Amniotic epithelial cell (primary cell): ENCODE data around the gene RFFL.
"Not testable (repeated sequence)": the region's sequence is repeated elsewhere in the genome, so short reads cannot be mapped to it uniquely, and the experiment has no call there.

Experiments used
- DNase-seq: peaks from one replicate; pipeline ENCODE4 v3.0.0-alpha.2; 2010; ENCODE audit warnings: low read depth

Gene RFFL

DNA sequence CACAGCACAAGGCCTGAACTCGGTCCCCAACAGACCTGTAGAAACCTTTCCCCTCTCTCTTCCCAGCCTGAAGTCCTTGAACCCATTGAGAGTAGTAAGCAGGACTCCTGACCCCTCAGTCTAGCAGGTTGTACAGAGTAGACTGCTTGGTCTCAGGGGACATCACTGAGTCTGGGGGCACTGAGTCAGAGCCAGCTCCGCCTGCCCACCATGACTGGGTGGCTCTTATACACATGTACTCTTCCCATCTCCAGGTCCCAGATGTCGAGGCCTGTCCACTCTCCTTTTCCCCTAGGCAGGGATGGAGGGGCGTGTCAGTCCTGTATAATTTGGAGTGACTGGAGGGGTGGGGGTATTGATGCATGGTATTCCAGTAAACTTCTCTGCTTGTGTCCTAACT, 59.7 kb downstream of the RFFL start:
- no peak for DNase-seq

GRCh38 chr17:35002876-35003551, 60.5 kb downstream of the RFFL start:
- DNase-seq = peak; percentile 60

GRCh38 chr17:35001549-35001948, 62.0 kb downstream of the RFFL start:
- DNase-seq = peak; percentile 27

GRCh38 chr17:35000965-35001364, 62.5 kb downstream of the RFFL start:
- DNase-seq = not testable (repeated sequence)

DNA sequence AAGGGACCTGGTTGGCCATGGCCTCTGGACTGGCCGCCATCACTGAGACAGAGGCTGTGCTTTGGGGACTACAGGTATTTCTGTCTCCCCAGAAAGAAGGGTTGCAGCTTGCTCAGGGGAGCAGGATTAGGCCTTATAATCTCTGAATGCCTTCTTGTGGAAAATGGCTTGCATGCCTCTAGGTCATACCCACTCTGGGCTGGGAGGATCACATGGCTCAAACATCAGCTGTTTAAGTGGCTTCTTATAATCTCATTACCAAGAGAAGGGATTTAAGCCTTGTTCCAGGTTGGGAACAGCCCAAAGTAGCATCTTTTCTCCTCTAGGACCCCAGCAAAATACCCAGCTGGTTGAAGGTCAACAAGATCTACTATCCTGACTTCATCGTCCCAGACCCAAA, 64.1 kb downstream of the RFFL start:
- no peak for DNase-seq

DNA sequence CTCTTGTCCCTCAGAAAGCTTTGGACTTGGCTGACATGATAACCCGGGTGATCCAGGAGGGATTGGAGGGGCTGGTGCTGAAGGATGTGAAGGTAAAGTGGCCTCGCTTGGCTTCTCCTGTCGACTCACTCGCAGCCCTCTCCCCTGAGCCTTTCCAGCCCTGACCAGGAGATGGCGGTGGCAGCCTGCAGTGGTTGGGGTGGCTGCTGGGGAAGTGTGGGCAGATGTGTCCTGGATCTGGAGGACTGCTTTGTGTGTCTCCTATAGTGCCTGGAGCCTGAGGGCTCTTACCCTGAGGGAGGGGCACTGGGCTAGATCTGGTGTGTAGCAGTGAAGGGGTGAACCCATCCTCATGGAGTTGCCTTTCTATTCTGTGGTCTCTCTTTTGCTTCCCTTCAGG, 65.3 kb downstream of the RFFL start:
- DNase-seq = peak; percentile 68

DNA sequence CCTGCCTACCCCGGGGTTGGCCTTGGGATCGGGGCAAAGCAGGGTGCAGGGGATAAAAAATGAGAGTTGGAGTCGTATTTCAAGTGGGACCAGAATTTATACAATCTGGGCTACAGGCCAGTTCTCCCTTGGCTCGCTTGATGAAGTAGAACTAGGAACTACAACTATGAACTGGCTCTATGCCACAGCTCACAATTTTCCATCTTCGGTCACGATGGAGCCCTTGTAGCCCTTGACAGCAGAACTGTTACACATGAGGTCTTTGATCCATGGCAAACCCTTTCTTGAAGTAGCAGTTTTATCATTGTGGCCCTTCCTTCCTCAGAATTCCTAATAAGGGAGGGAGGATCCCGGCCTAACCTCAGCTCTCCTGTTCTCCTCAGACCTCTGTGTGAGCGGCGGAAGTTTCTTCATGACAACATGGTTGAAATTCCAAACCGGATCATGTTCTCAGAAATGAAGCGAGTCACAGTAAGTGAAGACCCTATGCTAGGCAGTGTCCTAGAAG, 66.1 kb downstream of the RFFL start:
- DNase-seq = peak; percentile 60

DNA sequence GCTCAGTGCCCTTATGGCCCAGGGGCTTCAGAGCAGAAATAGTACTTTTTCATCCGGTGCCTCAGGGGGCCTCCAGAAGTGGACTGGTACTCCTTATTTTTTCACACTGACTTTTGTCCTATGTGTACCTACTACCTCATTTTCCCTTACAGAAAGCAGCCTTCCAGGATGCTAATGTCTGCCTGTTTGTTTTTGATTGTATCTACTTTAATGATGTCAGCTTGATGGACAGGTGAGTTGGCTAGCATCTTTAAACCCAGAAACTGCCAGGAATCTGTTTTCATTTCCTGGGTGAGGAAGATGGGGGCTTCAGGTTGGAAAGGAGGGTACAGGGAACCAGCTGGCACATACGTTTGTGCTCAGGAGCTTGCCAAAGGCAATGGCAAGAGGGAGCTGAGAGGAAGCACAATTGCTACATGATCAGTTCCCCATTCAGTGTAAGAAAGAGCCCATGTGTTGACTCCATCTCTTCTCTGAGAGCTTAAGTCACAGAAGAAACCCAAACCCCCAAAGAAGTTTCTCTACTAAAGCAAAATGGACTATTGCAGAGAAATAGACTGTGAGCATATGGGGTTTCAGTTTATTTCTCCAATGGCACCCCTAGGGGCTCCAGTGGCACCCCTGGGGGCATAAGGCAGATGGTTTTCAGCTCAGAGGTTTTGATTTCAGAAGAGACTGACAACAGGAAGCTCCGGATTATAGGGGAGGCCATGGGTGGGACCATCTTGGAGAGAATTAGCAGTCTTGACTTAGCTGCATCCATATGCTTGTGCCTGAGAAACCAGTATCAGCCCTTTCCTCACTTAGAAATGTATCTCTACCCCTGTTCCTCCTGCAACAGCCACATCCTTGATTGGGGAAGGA, 66.9 kb downstream of the RFFL start:
- no peak for DNase-seq

GRCh38 chr17:34993031-34993430, 70.5 kb downstream of the RFFL start:
- no peak for DNase-seq

GRCh38 chr17:34991606-34992005, 71.9 kb downstream of the RFFL start:
- no peak for DNase-seq

GRCh38 chr17:34990921-34991365, 72.6 kb downstream of the RFFL start:
- peak; percentile 63 for DNase-seq

DNA sequence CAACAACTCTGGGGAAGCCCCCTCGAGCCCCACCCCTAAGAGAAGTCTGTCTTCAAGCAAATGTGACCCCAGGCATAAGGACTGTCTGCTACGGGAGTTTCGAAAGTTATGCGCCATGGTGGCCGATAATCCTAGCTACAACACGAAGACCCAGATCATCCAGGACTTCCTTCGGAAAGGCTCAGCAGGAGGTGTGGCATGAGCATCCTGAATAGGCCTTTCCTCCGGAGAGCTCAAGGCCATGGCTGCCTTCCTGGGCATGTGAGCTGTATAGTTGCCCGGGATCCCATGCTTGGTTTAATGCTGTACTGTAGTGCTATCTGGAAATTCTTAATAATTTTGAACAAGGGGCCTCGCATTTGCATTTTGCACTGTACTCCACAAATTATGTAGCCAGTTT, 74.0 kb downstream of the RFFL start:
- DNase-seq = no peak

DNA sequence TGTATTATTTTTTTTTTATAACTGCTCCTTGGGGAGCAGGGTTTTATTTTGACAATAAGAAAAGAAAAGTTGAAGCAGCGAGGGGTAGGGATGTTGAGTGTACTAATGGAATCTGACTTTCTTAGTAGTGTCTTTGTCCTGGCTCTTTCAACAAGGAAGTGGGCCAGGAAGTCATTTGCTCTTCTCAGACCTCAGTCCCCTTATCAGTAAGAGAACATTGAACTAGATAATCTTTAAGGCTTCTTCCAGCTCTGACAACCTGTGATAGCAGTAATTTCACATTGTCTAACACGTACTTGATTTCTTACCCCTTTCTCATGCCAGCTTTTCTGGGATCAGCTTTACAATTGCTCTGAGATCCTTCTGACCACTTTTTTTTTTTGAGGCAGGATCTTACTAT, 74.9 kb downstream of the RFFL start:
- no peak for DNase-seq

DNA sequence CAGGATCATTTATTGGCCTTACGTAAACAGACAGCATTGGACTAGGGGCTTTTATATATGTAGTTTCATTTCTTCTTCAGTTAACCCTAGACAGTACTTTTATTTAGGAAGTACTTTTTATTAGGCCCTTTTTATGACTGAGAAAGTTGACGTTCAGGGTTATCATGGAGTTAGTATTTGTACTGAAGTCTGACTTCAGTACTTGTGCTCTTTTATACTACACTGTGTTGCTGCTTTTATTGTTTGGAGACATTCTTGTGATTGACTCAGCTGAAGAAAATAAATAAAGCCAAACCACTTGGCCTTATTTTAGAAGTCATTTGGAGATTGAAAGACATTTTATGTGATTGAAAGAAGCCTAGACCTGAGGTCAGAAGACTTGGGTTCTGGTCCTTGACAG, 76.3 kb downstream of the RFFL start:
- no peak for DNase-seq

GRCh38 chr17:34981538-34982241, 81.8 kb downstream of the RFFL start:
- DNase-seq = peak; percentile 65

DNA sequence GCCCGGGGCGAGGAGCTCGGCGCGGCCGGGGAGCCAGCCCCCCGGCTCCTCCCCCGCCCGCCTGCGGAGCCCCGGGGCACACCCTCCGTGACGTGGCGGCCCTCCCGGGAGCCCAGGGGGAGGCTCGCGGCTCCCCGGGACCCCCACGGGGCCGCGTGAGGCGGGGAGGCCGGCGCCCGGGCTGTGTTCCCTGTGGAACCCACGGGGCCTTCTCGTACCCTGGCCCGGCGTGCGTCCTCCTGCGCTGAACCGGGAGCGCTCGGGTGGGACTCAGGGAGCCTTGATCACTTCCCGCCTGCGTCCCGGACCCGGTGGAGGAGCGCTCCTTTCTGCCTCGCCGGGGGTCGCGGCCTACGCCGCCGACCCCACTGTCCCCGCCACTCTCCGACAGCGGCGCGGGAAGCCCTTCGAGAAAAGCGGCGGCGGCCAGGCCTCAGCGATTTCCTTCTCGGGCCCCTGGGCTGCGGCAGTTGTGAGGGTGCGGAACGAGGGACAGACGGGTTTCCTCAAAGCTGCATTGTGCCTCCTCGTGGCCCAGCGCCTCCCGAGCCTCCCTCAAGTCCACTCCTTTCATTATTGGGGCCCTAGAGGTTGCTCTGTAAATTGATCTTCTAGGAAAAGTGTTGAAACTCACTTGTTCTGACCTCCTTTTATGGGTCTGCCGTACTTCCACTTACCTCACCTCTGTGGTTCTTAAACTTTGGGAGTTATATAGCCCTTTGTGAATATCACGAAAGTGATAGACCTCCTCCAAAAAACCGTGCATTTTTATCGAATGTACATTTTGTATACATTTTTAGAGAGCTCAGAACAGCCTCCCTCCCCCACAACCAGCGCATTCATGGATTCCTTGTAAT, 82.6 kb downstream of the RFFL start:
- peak; percentile 78 for DNase-seq

DNA sequence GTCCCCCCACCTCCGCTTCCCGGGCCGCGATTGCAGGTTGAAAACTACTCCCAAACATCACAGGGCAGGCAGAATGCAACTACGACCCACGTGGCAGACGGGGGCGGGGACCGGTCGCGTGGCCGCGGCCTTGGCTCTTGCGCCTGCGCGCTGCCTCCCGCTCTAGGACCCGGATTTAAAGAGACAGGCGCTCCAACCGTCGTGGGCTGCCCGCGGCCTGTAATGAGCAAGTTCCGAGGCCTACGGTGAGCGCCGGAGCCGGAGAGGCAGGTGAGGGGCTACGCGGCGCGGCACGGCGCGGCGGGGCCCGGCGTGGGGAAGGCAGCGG, 83.2 kb downstream of the RFFL start, which contains the start of gene LIG3:
TSS of gene LIG3 (plus strand) at position 160 of the 328 bp plus-strand sequence. CDS start 2,494 bp downstream, outside the sequence.
- peak; percentile 90 for DNase-seq

GRCh38 chr17:34979650-34980352, 83.7 kb downstream of the RFFL start:
- DNase-seq = peak; percentile 26

GRCh38 chr17:34979153-34979552, 84.4 kb downstream of the RFFL start:
- DNase-seq = no peak

DNA sequence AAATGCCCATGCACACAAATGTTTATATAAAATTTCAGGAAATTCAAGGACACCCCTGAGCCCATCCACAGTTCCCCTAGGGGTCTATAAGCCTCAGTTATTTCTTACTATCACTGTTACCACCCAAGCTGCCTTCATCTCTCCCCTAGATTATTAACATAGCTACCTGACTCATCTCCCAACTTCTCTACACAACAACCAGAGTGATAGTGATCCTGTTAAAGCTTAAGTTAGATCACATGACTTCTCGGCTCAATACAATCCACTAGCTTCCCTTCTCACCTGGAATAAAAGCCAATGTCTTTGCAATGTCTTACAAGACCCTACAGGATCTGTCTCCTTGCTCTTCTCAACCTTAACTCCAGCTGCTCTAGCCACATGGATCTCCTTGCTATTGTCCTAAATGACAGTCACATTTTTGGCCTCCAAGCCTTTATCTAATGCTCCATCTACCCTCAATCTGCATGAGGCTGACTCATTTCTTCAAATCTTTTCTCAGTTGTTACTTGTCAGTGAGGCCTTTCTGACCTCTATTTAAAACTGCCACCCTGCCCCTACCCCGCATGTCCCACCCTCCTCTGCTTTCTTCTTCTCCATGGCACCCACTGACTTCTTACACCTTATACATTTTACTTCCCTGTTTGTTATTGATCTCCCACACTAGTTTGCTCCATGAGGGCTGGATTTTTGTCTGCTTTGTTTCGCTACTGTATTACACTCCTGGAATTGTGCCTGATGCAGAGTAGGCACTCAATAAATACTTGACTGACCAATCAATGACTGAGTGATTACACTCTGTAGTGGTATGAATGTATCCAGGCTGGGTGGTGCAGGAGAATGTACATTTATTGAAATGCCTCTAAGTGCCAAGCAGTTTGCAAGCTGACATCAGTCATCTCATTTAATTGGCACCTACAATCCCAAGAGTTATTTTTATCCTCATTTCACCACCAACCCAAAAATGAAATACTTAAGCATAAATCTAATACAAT, 88.4 kb downstream of the RFFL start:
- DNase-seq = peak; percentile 15
